Measurements from ENCODE around the gene DDX18.
"Not testable (repeated sequence)": the region's sequence is repeated elsewhere in the genome, so short reads cannot be mapped to it uniquely, and the experiment has no call there.

The DDX18 gene

GRCh38 chr2:117785740-117786139, 28.8 kb upstream of the DDX18 start:
- peak; percentile 34 for DNase-seq (ENCODE audit: low spot score)
- peak; percentile 47 for TF ChIP-seq CTCF (IDR thresholded peaks at IDR 0.05; ENCODE audit: borderline replicate concordance, control extremely low read depth, extremely low read depth, insufficient read depth, missing control alignments)
- in situ Hi-C loops (cut with MboI; ENCODE audit: low sequenced_read_pairs, unreplicated experiment): loop anchor here (25.0 kb wide), 1 partner anchor 323 kb away; no protein-coding TSS in a partner anchor

- no peak for TF ChIP-seq CTCF (IDR thresholded peaks at IDR 0.05; ENCODE audit: borderline replicate concordance, control extremely low read depth, extremely low read depth, insufficient read depth, missing control alignments)
- no peak for DNase-seq (ENCODE audit: low spot score)
- in situ Hi-C loops (cut with MboI; ENCODE audit: low sequenced_read_pairs, unreplicated experiment): loop anchor here (25.0 kb wide), 1 partner anchor 324 kb away; no protein-coding TSS in a partner anchor
These were observed 28.0 kb upstream of the DDX18 start for GRCh38 chr2:117786520-117786919.

GRCh38 chr2:117789505-117789904, 25.0 kb upstream of the DDX18 start:
- no peak for DNase-seq (ENCODE audit: low spot score)
- no peak for TF ChIP-seq CTCF (IDR thresholded peaks at IDR 0.05; ENCODE audit: borderline replicate concordance, control extremely low read depth, extremely low read depth, insufficient read depth, missing control alignments)
- in situ Hi-C loops (cut with MboI; ENCODE audit: low sequenced_read_pairs, unreplicated experiment): loop anchor here (25.0 kb wide), 1 partner anchor 327 kb away; no protein-coding TSS in a partner anchor

- no peak for TF ChIP-seq CTCF (IDR thresholded peaks at IDR 0.05; ENCODE audit: borderline replicate concordance, control extremely low read depth, extremely low read depth, insufficient read depth, missing control alignments)
- in situ Hi-C loops (cut with MboI; ENCODE audit: low sequenced_read_pairs, unreplicated experiment): loop anchor here (25.0 kb wide), 1 partner anchor 332 kb away; no protein-coding TSS in a partner anchor
These were observed 19.8 kb upstream of the DDX18 start for GRCh38 chr2:117794668-117795067.

GRCh38 chr2:117801826-117802225, 12.7 kb upstream of the DDX18 start:
- no peak for TF ChIP-seq CTCF (IDR thresholded peaks at IDR 0.05; ENCODE audit: borderline replicate concordance, control extremely low read depth, extremely low read depth, insufficient read depth, missing control alignments)
- in situ Hi-C loops (cut with MboI; ENCODE audit: low sequenced_read_pairs, unreplicated experiment): no loop called here

More at GRCh38 chr2:117794668-117795067, 19.8 kb upstream of the DDX18 start:
- no peak for DNase-seq (ENCODE audit: low spot score)

GRCh38 chr2:117803644-117804325, 10.7 kb upstream of the DDX18 start:
- in situ Hi-C loops (cut with MboI; ENCODE audit: low sequenced_read_pairs, unreplicated experiment); DNase-seq (ENCODE audit: low spot score): not testable (repeated sequence)

More at GRCh38 chr2:117801826-117802225, 12.7 kb upstream of the DDX18 start:
- DNase-seq (ENCODE audit: low spot score): no peak

GRCh38 chr2:117812443-117812842, 2.0 kb upstream of the DDX18 start:
- TF ChIP-seq CTCF (IDR thresholded peaks at IDR 0.05; ENCODE audit: borderline replicate concordance, control extremely low read depth, extremely low read depth, insufficient read depth, missing control alignments): no peak
- in situ Hi-C loops (cut with MboI; ENCODE audit: low sequenced_read_pairs, unreplicated experiment): no loop called here
- DNase-seq (ENCODE audit: low spot score): no peak
